Stimulated activated effector memory CD8-positive, alpha-beta T cell treated with anti-CD3 and anti-CD28 coated beads, Interleukin-12 subunit alpha, Interleukin-12 subunit beta, amount 100 ng/mL, for 72 hours (primary cell): ENCODE data around the gene ASMTL.
A peak's percentile ranks its signal among the peaks of the same experiment; 100 is the strongest.
"Not testable (repeated sequence)": the region's sequence is repeated elsewhere in the genome, so short reads cannot be mapped to it uniquely, and the experiment has no call there.

Source experiments
- ATAC-seq: fragments of 150-1000 bp; cut with Tn5 transposase; 2 replicates; pipeline ENCODE4 v1.10.0; 2021
- DNase-seq, 2 donors: peaks; one replicate each; pipeline ENCODE4 v3.0.0; 2021 to 2022; ENCODE audit warnings: low spot score in 2 of 2
- H3K27ac Mint-ChIP-seq: one replicate; pipeline ENCODE4 v1.8.0; 2022; ENCODE audit warnings: mild to moderate bottlenecking, mixed read lengths
- H3K36me3 Mint-ChIP-seq: one replicate; pipeline ENCODE4 v1.8.0; 2022; ENCODE audit warnings: mild to moderate bottlenecking, mixed read lengths
- H3K4me1 Mint-ChIP-seq: one replicate; pipeline ENCODE4 v1.8.0; 2022; ENCODE audit warnings: mixed read lengths
- H3K4me3 Mint-ChIP-seq: one replicate; pipeline ENCODE4 v1.8.0; 2022; ENCODE audit warnings: mild to moderate bottlenecking, mixed read lengths
- H3K9me3 Mint-ChIP-seq: one replicate; pipeline ENCODE4 v1.8.0; 2022; ENCODE audit warnings: mixed read lengths

ASMTL gene

DNA sequence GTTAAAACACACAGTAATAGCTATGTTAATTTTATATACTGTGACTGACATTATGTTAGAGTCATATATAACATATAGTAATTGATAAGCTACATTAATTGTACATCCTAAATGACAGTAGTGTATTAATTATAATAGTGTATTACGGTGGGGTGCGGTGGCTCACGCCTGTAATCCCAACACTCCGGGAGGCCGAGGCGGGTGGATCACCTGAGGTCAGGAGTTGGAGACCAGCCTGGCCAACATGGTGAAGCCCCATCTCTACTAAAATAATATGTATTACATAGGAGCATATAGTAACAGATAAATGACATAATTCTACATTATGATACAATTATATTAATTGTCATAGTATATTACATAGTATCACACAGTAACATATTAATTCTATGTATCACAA is 12.2 kb downstream of the ASMTL start:
- Mint-ChIP-seq H3K36me3 (peaks cover 52% of the 10 kb centered on the region), H3K4me3 (no peak overlapping the region), H3K27ac (no peak overlapping the region), H3K9me3 (peaks cover 7% of the 10 kb centered on the region), H3K4me1 (peaks cover 16% of the 10 kb centered on the region)
- ATAC-seq = no peak
- peak in 1 of 2 donors; percentile 45 for DNase-seq

DNA sequence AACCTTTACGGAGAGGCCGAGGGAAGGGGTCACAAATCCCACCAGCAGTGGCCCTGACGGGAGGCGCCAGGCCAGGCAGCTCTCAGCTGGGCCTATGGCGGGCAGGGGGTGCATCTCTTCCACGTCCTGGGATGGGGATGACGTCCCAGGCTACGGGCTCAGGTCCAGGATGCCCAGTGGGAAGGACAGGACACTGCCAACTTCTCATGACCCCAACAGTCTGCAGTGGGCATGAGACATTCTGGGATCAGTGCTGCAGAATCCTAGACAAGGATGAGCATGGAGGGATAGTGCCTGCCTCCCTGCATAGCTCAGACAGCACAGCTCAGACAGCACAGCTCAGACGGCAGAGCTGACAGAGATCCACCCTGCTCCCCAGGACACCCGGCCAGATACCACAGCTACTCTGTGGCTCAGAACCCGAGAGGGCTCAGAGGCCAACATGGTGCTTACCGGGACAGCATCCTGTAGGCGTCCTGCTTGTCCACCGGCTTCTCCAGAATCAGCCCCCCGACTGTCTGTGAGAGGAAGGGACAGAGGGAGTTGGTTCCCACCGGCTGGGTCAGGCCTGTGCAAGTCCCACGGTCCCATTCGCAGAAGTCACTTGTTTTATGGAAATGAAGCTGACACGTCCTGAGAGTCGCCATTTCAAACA is 17.3 kb downstream of the ASMTL start:
- Mint-ChIP-seq H3K36me3 (peaks cover 74% of the 10 kb centered on the region), H3K9me3 (no peaks in the 10 kb centered on the region), H3K4me1 (no peaks in the 10 kb centered on the region), H3K27ac (no peak overlapping the region), H3K4me3 (no peak overlapping the region)
- ATAC-seq (peak; percentile 23), DNase-seq (peak in 1 of 2 donors; percentile 51)

DNA sequence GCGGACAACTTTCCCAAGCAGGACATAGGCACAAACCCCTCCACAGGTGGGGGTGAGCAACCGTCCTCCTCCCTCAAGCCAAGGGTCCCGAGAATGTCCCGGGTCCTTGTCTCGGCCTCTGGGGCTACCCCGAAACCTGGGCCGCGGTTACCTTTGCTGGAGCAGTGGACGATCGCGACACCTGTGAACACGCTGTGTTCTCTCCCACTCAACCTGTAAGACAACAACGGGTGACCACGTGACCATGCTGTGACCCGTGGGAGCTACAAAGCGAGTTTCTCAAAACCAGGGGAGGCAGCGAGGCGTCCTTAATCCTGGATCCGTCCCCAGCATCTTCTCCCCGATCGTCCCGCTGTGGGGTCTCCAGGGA is 17.9 kb downstream of the ASMTL start:
- ATAC-seq (no peak), DNase-seq (no peak)
- Mint-ChIP-seq H3K36me3 (peaks cover 74% of the 10 kb centered on the region), H3K4me3 (no peak overlapping the region), H3K27ac (no peak overlapping the region), H3K4me1 (no peaks in the 10 kb centered on the region), H3K9me3 (no peaks in the 10 kb centered on the region)

DNA sequence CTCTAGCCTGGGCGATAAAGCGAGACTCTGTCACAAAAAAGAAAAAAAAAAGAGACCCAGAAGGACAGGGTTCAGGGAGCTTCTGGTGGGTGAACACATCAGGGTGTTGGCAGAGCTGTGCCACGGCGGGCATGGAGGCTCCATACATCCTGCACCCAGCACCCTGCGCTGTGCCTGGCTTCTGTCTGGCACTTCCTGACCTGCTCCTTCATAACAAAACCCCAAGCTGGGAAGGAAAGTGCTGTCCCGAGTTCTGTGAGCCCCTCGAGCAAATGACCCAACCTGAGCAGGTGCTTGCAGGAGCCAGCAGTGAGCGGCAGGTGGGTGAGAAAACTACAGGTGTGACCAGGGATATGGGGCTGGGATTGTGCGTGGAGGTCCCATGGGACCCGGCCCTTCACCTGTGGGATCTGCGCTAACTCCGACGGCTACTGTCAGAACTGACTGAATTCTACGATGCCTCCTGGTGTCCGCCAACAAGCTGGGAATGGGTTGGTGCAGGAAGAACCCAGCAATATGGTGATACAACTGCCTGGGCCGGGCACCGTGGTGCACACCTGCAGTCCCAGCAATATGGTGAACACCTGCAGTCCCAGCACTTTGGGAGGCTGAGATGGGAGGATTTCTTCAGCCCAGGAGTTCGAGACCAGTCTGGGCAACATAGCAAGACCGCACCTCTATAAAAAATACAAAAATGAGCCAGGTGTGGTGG is 18.9 kb downstream of the ASMTL start:
- no peak for ATAC-seq
- H3K36me3 Mint-ChIP-seq = peaks cover 71% of the 10 kb centered on the region

DNA sequence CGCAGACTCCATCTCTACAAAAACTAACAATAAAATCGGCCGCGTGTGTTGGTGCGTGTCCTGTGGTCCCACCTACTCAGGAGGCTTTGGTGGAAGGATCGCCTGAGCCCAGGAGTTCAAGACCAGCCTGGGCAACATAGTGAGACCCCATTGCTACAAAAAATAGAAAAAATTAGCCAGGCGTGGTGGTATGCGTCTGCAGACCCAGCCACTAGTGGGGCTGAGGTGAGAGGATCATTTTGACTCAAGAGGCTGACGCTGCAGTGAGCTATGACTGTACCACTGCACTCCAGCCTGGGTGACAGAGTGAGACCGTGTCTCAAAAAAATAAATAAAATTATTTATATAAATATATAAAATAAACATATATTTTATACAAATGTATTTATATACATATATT is 22.3 kb downstream of the ASMTL start:
- peak; percentile 93 for ATAC-seq
- H3K36me3 Mint-ChIP-seq = peaks cover 70% of the 10 kb centered on the region
- no peak for DNase-seq

More for the DNA sequence above, 18.9 kb downstream of the ASMTL start:
- no peaks in the 10 kb centered on the region for H3K4me1 Mint-ChIP-seq
- peak overlapping the region; percentile 37 for H3K27ac Mint-ChIP-seq
- no peaks in the 10 kb centered on the region for H3K9me3 Mint-ChIP-seq
- no peak overlapping the region for H3K4me3 Mint-ChIP-seq
- no peak for DNase-seq

DNA sequence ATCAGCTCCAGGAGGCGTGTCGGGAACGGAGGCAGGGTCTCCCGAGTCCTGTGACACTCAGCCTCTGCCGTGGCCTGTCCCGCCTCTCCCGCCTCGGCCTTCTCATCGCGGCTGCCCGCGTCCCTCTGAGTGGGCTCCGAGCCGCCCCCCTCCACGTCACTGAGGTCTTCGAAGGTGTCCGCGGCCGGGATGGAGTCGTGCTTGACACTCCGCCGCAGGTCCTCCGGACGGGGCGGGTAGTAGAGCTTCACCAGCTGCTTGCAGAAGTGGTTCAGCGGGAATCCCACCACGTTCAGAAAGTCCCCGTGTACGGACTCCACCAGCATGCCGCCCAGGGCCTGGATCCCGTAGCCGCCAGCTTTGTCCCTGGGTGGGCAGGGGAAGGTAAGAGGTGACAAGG is 25.0 kb downstream of the ASMTL start:
- peaks cover 4% of the 10 kb centered on the region for H3K9me3 Mint-ChIP-seq
- no peaks in the 10 kb centered on the region for H3K4me1 Mint-ChIP-seq
- H3K4me3 Mint-ChIP-seq = no peak overlapping the region
- ATAC-seq (no peak), DNase-seq (no peak)
- H3K27ac Mint-ChIP-seq = no peak overlapping the region
- H3K36me3 Mint-ChIP-seq = peaks cover 76% of the 10 kb centered on the region

More for the DNA sequence above, 22.3 kb downstream of the ASMTL start:
- H3K9me3 Mint-ChIP-seq = no peaks in the 10 kb centered on the region
- no peak overlapping the region for H3K4me3 Mint-ChIP-seq
- no peaks in the 10 kb centered on the region for H3K4me1 Mint-ChIP-seq
- H3K27ac Mint-ChIP-seq = no peak overlapping the region

DNA sequence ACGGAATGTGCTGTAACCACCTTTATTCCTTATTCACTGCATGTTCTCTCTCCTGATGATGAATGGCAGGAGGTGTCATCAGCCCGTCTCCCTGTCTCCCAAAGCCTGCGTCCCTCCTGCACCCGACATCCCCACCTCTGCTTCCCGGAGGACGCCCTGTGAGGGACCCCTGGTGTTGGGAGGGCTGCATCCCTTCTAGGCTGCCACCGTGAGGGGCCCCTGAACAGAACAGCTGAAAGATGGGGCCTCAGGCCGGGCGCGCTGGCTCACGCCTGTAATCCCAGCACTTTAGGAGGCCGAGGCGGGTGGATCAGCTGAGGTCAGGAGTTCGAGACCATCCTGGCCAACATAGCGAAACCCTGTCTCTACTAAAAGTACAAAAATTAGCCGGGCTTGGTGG is 26.4 kb downstream of the ASMTL start:
- not testable (repeated sequence) for H3K27ac Mint-ChIP-seq, DNase-seq, H3K4me3 Mint-ChIP-seq, ATAC-seq, H3K4me1 Mint-ChIP-seq, H3K9me3 Mint-ChIP-seq
- H3K36me3 Mint-ChIP-seq = peaks cover 79% of the 10 kb centered on the region

DNA sequence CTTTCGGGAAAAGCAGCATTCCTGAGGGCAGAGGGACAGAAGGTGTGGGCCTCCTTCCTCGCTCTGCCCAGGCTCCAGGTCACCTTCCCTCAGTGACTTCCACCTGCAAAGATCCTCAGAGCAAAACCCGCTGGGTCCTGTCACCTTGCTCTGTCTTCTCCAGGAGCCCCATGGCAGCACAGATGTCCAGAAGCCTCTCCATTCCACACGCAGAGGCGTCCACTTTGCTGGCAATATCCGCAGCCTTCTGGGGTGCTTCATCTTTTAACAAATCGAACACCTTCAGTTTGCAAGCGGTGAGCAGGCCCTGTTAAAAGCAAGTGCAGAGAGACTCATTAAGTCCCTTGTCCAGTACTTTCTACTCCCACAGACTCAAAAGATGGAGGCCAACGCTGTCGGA is 27.3 kb downstream of the ASMTL start:
- Mint-ChIP-seq H3K27ac (peak overlapping the region; percentile 2), H3K36me3 (peaks cover 87% of the 10 kb centered on the region), H3K4me1 (peaks cover 1% of the 10 kb centered on the region), H3K4me3 (no peak overlapping the region), H3K9me3 (peaks cover 4% of the 10 kb centered on the region)
- no peak for DNase-seq
- ATAC-seq = no peak

DNA sequence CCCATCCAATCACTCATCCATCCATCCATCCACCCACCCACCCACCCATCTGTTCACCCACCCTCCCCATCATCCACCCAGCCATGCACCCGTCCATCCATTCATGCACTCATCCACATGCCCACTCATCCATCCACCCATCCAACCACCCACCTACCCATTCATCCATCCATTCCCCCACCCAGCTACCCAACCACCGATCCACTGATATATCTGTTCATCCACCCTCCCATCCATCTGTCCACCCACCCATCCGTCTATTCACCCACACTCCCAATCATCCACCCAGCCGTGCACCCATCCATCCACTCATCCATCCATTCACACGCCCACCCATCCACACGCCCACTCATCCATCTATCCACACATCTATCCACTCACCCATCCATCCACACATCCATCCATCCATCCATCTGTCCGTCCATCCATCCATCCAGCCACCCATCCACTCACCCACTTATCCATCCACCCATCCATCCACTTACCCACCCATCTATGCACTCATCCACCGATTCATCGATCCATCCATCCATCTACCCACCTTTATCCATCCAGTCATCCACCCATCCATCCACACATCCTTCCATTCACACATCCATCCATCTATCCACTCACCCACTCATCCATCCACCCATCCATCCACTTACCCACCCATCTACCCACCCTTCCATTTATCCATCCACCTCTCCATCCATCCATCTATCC is 28.4 kb downstream of the ASMTL start:
- Mint-ChIP-seq H3K9me3 (peaks cover 4% of the 10 kb centered on the region), H3K27ac (peak overlapping the region; percentile 6), H3K4me1 (peaks cover 10% of the 10 kb centered on the region), H3K4me3 (no peak overlapping the region), H3K36me3 (peaks cover 89% of the 10 kb centered on the region)
- DNase-seq = no peak
- no peak for ATAC-seq

DNA sequence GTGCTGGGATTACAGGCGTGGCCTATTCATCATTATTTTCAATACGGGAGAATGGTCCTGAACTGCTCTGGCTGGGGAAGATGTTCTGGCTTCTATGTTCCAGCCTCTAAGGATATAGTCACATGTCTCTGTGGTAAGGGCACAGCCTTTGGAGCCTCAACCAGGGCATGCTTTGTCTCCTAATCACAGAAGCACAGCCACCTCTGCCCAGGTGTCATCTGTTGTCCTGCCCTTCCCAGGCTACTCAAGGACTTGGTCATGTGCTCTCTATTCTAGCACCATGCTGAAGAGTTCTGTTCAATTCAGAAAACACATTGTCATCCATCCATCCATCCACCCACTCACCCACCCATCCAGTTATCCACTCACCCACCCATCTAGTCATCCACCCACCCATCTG is 29.5 kb downstream of the ASMTL start:
- no peak for DNase-seq
- no peak overlapping the region for H3K27ac Mint-ChIP-seq
- H3K36me3 Mint-ChIP-seq = peaks cover 81% of the 10 kb centered on the region
- no peak overlapping the region for H3K4me3 Mint-ChIP-seq
- no peak for ATAC-seq
- peaks cover 4% of the 10 kb centered on the region for H3K9me3 Mint-ChIP-seq
- peaks cover 10% of the 10 kb centered on the region for H3K4me1 Mint-ChIP-seq

DNA sequence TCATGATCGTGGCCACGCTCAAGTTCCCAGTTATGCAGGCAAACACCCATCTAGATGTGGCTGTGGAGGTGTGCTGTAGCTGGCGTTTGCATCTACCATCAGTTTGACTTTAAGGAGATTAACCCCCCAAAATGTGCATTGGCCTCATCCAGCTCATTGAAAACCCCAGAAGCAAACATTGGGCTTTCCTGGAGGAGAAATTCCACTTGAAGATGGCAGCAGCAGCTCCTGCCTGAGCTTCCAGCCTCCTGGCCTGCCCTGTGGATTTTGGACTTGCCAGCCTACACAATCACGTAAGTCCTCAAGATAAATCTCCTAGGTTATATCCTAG is 30.6 kb downstream of the ASMTL start:
- Mint-ChIP-seq H3K4me1 (peaks cover 10% of the 10 kb centered on the region), H3K9me3 (peaks cover 4% of the 10 kb centered on the region), H3K36me3 (peaks cover 70% of the 10 kb centered on the region), H3K4me3 (no peak overlapping the region), H3K27ac (no peak overlapping the region)
- ATAC-seq = no peak
- DNase-seq = no peak

DNA sequence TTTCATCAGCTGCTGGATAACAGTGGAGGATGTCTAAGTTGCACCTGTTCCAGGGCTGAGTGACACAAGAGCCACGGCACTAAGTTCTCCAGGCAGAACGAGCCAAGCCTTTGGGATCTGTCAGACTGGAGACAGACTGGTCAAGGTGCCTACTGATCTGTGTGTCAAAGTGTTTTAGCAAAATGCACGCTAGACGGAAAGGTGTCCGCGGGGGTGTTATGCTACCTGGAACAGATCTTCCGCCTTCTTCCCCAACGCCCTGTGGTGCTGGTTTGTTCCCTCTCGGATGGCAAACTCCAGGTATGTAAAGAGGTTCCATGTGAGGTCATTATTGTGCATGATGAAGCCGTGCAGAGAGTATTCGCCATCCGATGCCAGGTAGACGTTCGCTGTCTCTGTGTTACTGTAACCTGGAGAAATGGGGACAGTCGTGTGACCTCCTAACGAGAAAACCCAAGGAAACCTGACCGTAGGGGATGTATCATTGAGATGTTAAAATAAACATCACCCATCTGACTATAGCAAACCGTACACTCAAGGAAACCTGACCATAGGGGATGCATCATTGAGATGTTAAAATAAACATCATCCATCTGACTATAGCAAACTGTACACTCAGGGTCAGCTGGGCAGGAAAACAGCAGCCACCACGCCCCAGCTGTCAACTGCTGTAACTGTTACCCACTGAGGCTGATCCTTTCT is 31.1 kb downstream of the ASMTL start:
- Mint-ChIP-seq H3K9me3 (peaks cover 4% of the 10 kb centered on the region), H3K36me3 (peaks cover 65% of the 10 kb centered on the region), H3K4me3 (no peak overlapping the region), H3K4me1 (peaks cover 10% of the 10 kb centered on the region), H3K27ac (no peak overlapping the region)
- DNase-seq (no peak), ATAC-seq (no peak)

DNA sequence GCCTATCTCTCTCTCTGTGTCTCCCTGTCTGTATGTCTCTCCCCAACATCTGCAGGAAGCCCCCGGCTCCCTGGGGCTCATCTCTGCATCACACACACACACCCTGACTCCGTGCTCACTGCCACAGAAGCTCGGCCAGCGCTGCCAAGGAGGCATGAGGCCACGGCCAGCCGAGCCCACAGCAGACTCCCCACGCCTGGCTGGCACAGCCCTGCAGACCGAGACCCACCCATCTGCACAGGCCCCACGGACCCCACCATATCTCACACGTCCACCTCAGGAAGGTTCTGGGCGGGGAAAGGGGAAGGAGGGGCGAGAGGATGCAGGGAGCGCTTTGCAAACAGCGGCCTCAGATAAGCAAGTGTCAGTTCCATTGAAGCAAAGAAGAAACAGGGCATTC is 32.3 kb downstream of the ASMTL start:
- H3K4me3 Mint-ChIP-seq = no peak overlapping the region
- H3K27ac Mint-ChIP-seq = peak overlapping the region; percentile 45
- ATAC-seq = no peak
- peaks cover 61% of the 10 kb centered on the region for H3K36me3 Mint-ChIP-seq
- H3K4me1 Mint-ChIP-seq = peaks cover 10% of the 10 kb centered on the region
- H3K9me3 Mint-ChIP-seq = peaks cover 4% of the 10 kb centered on the region
- no peak for DNase-seq

DNA sequence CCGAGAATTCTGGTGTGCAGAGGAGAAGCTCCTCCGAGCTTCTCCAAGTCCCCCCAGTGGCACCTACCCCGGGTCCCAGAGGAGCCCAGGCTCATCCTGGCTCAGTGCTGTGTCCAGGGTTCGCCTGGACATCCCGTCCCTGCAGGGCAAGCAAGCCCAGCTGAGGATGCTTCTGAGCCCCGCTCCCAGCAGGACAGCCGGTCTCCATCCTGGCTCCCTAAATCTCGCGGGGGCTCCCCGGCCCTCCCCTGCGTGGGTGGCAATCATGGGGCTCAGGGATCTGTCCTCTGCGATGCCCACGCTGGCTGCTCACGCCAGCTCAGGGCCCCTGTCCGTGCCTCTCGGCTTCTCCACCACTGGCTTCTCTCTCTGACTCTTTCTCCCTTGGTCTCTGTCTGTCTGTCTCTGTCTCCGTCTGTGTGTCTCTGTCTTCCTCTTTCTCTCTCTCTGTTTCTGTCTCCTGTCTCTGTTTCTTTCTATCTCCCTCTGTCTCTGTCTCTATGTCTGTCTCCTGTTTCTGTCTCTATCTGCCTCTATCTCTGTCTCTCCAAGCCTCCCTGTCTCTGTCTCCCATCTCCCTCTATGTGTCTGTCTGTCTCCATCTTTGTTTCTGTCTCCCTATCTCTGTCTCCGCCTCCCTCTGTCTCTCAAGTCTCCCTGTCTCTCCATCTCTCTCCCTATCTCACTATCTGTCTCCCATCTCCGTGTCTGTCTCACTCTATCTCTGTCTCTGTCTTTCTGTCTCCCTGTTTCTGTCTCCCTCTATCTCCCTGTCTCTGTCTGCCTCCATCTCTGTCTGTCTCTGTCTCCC is 33.0 kb downstream of the ASMTL start:
- Mint-ChIP-seq H3K36me3 (peaks cover 55% of the 10 kb centered on the region), H3K4me3 (no peak overlapping the region), H3K9me3 (peaks cover under 1% of the 10 kb centered on the region), H3K4me1 (peaks cover 10% of the 10 kb centered on the region), H3K27ac (peak overlapping the region; percentile 45)
- ATAC-seq = no peak
- DNase-seq = no peak
